Smooth muscle cell (in vitro differentiated cells): ENCODE results near the gene TAS1R2. TPM values are rescaled to one million over a fixed set of nuclear protein-coding genes. Genes with fewer than 3 reads are reported as not detected.

Experiments
- DNase-seq: peaks from one replicate; lab custom pipeline; 2025; ENCODE audit not compliant: unreplicated experiment; lab: John Stamatoyannopoulos, UW
- H2AFZ ChIP-seq: fragments of 200-600 bp; sonication (generic); 2 replicates; pipeline ENCODE4 v1.6.0; 2016; ENCODE audit warnings: antibody characterized with exemption, low read depth, mild to moderate bottlenecking
- H3F3A ChIP-seq: fragments of 200-600 bp; sonication (generic); 2 replicates; pipeline ENCODE4 v1.6.0; 2017; ENCODE audit warnings: antibody characterized with exemption, low read depth
- H3K27ac ChIP-seq: fragments of 200-600 bp; sonication (generic); 2 replicates; pipeline ENCODE4 v1.5.1; 2016; ENCODE audit warnings: low read depth, mild to moderate bottlenecking
- H3K27me3 ChIP-seq: fragments of 200-600 bp; sonication (generic); 2 replicates; pipeline ENCODE4 v1.6.1; 2016; ENCODE audit warnings: low read depth, mild to moderate bottlenecking
- H3K36me3 ChIP-seq: fragments of 200-600 bp; sonication (generic); 2 replicates; pipeline ENCODE4 v1.5.1; 2016; ENCODE audit warnings: low read depth
- H3K4me1 ChIP-seq: fragments of 200-600 bp; sonication (generic); 2 replicates; pipeline ENCODE4 v1.5.1; 2016; ENCODE audit warnings: low read depth
- H3K4me2 ChIP-seq: fragments of 200-600 bp; sonication (generic); 2 replicates; pipeline ENCODE4 v1.6.0; 2016; ENCODE audit warnings: mild to moderate bottlenecking
- H3K4me3 ChIP-seq: fragments of 200-600 bp; sonication (generic); 2 replicates; pipeline ENCODE4 v1.5.1; 2016; ENCODE audit warnings: mild to moderate bottlenecking
- H3K79me2 ChIP-seq: fragments of 200-600 bp; sonication (generic); 2 replicates; pipeline ENCODE4 v1.6.0; 2016; ENCODE audit warnings: low read depth, mild to moderate bottlenecking
- H3K9ac ChIP-seq: fragments of 200-600 bp; sonication (generic); 2 replicates; pipeline ENCODE4 v1.6.0; 2016; ENCODE audit warnings: low read depth
- H3K9me3 ChIP-seq: fragments of 200-600 bp; sonication (generic); replicated peaks from 2 replicates; pipeline ENCODE4 v1.5.1; 2016; ENCODE audit warnings: low read depth
- H4K20me1 ChIP-seq: fragments of 200-600 bp; sonication (generic); 2 replicates; pipeline ENCODE4 v1.6.0; 2016; ENCODE audit warnings: low read depth
- CTCF ChIP-seq: fragments of 200-600 bp; sonication (generic); IDR thresholded peaks from 2 replicates; pipeline ENCODE4 v1.5.1; 2017; ENCODE audit warnings: borderline replicate concordance, mild to moderate bottlenecking, antibody characterized with exemption; ENCODE audit not compliant: insufficient read depth, poor library complexity, severe bottlenecking
- WGBS: methylation state at CpG from one replicate; pipeline ENCODE4 v1.1.7; 2016; ENCODE audit warnings: low lambda C conversion rate; 5-methylcytosine and 5-hydroxymethylcytosine counted together
- polyA plus RNA-seq: library from polyadenylated mRNA; unstranded; fragments of >200 nt; fragmentation: Nextera tagmentation; extraction: Ambion mirVana; gene quantifications from 2 replicates; pipeline ENCODE4 v1.2.1, GENCODE V29; 2016
- total RNA-seq: library from RNA; depleted of rRNA; stranded (reverse); fragments of >200 nt; gene quantifications from 2 replicates; pipeline ENCODE4 v1.2.3, GENCODE V29; 2014

Gene TAS1R2
- total and polyA plus RNA-seq, 2 experiments from 2014 or later, result not detected

DNA sequence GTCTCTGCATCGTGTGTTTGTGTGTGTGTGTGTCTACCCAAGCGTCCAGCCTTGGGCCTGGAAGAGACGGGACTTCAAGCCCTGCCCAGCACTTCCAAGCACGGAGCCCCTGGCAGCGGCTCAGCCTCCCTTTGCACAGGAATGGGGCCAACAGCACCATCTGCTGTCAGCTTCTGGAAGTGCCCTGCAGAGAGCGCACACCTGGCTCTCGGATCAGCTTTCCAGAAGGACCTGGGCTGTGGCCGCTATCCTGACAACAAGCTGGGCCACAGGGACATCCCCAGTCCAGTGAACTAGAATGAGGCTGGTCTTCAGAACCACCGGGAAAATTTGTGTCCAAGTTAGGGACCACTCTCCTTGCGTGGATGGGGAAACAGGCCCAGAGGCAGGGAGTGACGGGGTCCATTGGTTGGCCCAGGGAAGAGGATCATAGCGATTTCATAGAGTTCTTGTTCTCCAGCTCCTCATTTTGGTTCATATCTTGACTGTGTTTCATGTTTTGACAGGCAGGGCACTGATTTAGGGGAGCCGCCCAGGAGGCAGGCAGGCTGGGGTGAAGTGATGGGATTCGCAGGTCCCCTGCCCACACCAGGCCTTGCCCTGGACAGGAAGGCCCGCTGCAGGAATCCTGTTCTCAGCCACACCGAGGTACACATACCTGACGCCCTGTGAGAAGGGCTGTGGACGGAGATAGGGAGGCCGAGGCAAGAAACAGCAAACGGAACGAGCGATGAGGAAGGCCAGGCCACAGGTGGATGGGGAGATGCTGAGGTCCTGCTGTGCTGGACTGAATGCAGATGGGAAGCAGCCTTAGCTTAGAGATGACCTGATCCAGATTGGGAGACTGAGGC lies 38.4 kb downstream of the TAS1R2 start:
- 50% methylated on average over 22 of the region's 22 CpGs for WGBS
- Histone ChIP-seq H3K4me2 (no peak overlapping the region), H4K20me1 (no peaks in the 10 kb centered on the region), H2AFZ (no peak overlapping the region), H3K79me2 (no peaks in the 10 kb centered on the region), H3K9ac (no peak overlapping the region), H3K27me3 (peaks cover 23% of the 10 kb centered on the region), H3F3A (no peaks in the 10 kb centered on the region), H3K36me3 (no peaks in the 10 kb centered on the region), H3K4me3 (no peak overlapping the region), H3K27ac (no peak overlapping the region), H3K9me3 (no peaks in the 10 kb centered on the region), H3K4me1 (no peaks in the 10 kb centered on the region)
- DNase-seq, result peak; percentile 26
- TF ChIP-seq CTCF, result peak; percentile 93

DNA sequence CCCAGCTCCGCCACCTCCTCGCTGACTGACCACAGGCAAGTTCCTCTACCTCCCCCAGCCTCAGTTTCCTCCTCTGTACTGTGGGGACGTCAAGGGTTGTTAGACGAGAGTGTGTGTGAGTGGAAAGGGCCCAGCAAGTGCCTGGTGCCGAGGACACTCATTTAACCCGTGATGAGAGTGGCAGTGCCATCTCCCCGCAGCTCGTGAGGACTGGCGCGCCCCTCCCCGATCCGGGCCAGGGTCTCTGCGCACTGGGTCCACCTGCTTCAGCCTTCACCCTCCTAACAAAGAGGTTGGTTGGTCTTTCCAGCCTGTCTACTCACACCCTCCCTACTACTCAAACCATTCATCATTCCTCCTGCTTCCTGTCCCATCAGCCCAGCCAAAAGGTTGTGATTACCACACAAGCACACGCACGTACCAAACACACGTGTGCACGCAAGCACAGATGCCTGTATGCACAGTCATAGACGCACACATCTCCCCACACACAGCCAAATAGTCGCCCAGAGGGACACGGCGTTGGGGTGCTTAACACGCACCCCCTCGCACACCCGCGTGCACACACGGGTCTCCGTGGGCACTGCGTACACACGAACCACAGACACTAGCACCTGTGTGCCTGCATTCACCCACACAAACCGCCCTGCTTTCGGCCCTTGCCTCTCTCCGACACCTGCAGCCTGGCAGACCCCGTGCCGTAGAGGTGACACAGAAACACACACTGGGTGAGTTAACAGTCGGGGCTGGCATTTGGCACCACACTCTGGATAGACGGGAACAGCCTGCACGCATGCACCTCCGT lies 39.3 kb downstream of the TAS1R2 start:
- H4K20me1 ChIP-seq, result no peaks in the 10 kb centered on the region
- no peak overlapping the region for H3K27ac ChIP-seq
- no peak overlapping the region for H3K4me2 ChIP-seq
- TF ChIP-seq CTCF, result no peak
- WGBS, result 84% methylated on average over 38 of the region's 38 CpGs
- DNase-seq, result no peak
- H3K4me1 ChIP-seq, result no peaks in the 10 kb centered on the region
- H3K4me3 ChIP-seq, result no peak overlapping the region
- H3F3A ChIP-seq, result no peaks in the 10 kb centered on the region
- no peaks in the 10 kb centered on the region for H3K79me2 ChIP-seq
- no peak overlapping the region for H3K9ac ChIP-seq
- H3K27me3 ChIP-seq, result peaks cover 23% of the 10 kb centered on the region
- H3K36me3 ChIP-seq, result no peaks in the 10 kb centered on the region
- no peak overlapping the region for H2AFZ ChIP-seq
- no peaks in the 10 kb centered on the region for H3K9me3 ChIP-seq

DNA sequence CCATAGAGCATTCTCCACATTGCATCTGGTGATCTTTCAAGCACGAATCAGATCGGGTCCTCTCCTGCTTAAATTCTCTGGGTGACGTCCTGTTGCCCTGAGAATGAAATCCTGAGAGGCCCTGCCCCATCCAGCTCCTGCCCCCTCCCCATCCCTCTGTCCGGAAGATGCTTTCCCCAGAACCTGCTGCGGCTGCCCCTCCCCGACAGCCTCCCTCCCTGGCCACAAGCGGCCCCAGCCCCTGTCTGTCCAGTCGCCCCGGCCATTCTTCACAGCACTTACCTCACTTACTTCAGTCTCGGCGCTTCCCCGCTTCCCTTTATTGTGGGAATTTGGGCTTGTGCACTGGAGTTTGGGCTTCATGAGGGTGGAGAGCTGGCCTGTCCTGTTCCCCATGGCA lies 40.3 kb downstream of the TAS1R2 start:
- no peak overlapping the region for H3K4me3 ChIP-seq
- H3K9me3 ChIP-seq, result no peaks in the 10 kb centered on the region
- no peak for TF ChIP-seq CTCF
- no peaks in the 10 kb centered on the region for H3K79me2 ChIP-seq
- H3K36me3 ChIP-seq, result no peaks in the 10 kb centered on the region
- no peak overlapping the region for H3K4me2 ChIP-seq
- peaks cover 23% of the 10 kb centered on the region for H3K27me3 ChIP-seq
- H2AFZ ChIP-seq, result no peak overlapping the region
- no peak for DNase-seq
- 60% methylated on average over 12 of the region's 12 CpGs for WGBS
- H3F3A ChIP-seq, result no peaks in the 10 kb centered on the region
- H3K27ac ChIP-seq, result no peak overlapping the region
- no peak overlapping the region for H3K9ac ChIP-seq
- no peaks in the 10 kb centered on the region for H3K4me1 ChIP-seq
- H4K20me1 ChIP-seq, result no peaks in the 10 kb centered on the region
